HG02678 (cell line): ENCODE results near the gene SNORC.

Experiments used
- ATAC-seq: cut with Tn5 transposase; IDR thresholded peaks from one replicate; pipeline ENCODE4 v1.9.1; 2021; ENCODE audit warnings: mild to moderate bottlenecking, moderate library complexity; ENCODE audit not compliant: unreplicated experiment

SNORC gene

DNA sequence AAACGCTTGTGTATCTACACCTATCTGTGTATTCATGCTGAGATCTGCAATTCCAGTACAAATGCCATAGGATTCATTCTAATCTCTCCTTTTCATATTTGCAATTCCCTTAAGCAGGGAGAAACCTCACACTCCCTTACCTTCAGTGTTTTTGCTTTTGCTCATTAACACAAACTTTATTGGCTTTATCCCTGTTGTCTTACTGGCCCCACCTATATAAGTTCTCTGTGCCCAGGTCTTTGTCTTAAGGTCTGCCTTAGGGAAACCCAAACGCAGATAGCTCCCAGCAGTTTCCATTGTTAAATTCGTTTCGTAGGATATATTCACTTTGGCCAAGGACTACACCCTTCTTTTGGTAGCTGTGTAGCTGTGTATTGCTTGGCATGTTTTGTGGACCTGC, 4.0 kb upstream of the SNORC start:
- no peak for ATAC-seq

DNA sequence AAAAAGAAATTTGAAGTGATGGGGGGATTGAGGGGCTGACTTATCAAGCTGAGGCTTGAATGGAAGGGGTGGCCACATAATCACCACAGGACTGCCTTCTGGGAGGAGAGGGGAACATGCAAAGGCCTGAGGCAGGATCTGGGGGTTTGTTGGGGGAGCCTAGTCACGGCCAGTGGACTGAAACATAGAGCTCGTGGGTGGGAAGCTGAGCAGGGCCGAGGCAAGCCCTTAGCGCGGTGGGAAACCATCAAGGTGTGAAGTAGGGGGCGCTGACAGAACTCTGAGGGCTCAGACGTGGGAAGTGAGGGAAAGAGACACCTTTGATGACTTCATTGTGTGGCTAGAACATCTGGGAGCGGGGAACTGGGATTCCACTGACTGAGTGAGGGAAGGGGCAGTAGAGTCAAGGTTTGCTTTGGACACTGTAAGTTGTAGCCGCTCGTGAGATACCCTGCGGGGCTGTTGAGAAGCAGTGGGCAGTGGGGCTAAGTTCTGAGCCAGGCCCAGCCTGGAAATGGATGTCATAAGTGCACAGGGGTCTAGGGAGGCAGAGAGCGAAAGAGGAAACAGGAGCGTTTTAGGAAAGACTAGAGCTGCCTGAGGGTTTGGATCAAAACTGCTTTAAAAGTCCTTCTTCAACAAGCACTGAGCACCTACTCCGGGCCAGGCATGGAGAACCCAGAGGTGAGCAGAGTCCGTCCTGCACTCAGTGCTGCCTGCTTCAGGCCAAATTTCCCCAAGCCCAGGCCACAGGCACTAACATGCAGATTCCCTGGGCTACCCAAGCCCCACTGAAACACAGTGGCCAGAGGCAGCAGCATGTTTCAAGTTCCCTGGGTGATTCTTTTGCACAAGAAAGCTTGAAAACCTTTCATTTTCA, 686 bp upstream of the SNORC start:
- no peak for ATAC-seq

DNA sequence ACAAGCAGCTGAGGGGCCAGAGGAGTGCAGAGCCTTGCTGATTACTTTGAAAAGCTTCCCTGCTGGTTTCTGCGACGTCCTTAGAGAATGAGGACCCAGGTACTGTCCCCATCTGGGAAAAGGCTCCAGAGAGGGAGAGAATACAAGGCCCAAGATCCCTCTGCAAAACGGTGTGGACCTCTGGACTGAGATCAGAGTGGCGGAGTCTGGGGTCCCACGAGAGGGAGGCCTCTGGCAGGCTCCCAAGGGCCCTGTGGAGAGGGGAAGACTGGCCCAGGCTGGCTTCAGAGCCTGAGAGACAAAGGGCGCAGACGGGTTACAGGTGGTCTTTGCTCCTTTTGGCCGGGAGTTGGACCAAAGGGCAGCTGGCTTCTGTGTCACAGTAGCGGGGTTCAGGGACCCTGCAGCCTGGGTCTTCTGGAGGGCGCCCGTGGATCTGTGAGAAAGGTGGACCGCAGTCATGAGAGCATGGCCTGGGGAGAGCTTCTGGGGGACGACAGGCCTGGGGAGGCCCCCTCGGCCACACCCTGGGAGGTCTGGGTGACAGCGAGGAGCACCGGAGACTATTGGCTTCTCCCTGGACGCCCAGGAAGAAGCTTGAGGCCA, 805 bp downstream of the SNORC start:
- no peak for ATAC-seq

DNA sequence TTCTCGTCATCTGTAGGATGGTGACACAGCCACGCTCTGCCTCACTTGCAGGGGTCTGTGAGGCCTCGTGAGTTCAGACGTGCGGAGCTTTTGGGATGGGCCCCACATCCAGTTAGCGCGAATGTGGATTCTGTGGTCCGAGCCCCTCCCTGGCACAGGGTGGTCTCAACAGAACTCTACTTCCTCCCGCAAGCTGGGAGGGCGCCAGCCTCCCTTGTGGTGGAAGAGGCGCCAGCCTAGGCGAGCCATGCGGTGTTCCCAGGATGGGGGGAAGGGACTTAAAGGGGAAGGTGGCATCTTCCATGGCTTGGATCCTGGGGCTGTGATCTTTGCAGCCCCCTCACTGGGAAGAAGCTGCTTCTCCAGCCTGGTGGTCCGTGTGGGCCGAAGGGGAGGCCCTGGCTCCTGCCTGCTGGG, 1.4 kb downstream of the SNORC start:
- ATAC-seq = no peak

DNA sequence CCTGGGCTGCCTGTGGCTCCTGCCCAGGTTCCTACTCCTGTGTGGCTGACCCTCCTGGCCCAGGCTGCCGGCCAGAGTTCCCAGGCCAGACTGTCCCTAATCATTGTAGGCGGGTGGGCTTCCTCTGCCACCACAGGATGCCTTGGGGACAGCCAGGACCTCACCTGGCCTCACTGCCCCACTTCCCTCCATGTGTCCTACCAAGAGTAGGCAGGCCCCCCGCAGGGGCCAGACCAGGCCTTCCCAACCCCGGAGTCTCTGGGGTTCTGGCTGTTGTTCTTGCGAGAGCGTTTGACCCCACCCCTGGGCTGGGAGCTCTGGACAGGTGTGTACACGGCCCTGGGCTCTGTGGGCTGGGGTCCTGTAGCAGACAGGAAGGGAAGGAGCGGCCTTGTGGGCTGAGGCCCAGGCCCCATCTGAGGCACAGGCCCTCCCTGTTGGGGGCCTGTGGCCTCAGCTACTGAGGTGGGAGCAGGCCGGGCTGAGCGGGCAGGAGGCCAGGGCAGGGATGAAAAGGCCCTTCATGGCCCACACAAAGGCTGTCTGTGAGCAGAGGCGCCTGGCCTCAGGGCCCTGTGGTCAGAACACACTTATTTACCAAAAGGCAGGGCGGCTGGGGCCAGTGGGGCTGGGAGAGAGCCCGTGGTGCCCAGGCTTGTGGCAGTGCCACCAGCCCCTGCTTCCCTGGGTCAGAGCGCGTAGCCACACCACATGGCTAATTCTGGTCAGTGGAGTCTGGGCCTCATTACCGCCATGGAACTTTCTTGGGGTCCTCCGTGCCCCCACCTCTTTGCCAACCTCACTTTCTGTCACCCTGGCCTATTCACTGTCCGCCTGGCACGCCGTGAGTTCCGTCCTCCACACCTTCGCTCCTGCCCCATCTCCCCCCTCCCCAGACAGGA, 2.0 kb downstream of the SNORC start:
- no peak for ATAC-seq

DNA sequence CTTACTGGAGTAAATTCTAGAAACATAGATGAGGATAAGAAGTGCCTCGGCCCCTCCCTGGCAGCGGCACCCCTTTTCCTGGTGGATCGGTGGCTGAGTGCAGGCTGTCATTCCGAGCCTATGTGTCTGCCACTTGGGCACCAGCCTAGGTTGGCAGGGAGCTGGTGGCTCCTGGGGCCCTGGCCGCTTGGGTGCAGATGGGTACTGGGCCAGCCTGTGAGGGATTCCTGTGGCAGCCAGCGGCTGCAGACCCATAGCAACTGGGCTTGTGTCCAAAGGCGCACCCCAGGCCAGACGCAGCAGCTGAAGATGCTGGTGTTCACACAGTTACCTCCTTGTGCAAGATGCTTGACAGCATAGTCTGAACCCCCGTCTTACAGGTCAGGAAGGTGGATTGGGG, 2.8 kb downstream of the SNORC start:
- ATAC-seq = no peak

DNA sequence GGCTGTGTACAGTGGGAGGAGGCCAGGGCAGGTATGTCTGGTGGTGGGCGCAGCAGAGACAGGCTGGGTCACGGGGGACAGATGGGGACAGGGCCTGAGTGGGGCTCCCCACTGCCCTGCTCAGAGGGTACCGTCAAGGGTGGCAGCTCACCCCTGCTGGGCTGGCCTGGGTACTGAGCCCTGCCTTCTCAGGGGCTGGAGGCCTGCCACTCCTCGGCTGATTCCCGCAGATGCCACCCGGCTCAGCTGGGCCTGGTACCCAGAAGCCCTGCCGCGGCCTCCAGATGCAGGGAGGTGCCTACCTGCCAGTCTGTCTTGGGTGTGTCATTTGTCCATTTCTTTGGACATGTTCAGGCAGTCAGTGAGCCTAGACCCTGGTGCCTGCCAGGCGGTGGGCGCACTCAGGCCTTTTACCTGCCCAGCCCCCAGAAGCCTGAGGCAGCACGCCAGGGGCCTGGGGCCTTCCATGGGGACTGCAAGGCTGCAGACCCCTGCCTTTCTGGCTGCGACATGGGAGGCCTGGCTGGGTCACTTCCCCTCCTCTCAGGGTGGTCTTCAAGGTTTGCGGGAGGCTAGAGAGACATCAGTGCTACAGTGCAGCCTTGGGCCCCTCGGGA, 3.3 kb downstream of the SNORC start:
- no peak for ATAC-seq

DNA sequence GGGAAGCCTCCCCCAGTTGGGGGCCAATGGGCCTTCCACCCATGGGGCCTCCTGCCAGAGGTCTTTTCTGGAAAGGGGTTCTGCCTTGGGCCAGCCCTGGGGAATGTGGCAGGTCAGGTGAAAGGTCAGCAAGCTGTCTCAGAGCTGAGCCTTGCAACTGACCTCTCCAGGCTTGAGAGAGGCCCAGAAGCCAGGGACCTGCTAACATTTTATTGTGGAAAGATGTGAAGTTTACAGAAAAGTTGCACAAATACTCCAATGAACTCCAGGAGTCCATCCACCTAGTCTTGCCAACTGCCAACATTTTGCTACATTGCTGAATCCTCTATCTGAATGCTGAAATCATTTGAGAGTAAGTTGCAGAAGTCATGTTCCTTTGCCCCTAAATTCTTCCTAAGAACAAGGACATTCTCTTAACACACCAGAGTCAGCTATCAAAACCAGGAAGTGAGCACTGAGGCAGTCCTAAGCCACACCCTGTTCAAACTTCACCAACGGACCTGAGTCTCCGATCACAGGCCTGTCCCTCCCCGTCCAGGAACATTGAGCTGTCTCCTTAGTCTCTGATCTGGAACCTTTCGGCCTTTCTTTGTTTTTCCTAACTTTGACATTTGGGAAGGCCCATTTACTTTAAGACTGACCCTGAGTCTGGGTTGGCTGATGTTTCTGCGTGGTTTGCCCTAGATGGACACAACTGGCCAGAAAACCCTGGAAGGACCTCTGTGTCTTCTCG, 4.0 kb downstream of the SNORC start:
- no peak for ATAC-seq

DNA sequence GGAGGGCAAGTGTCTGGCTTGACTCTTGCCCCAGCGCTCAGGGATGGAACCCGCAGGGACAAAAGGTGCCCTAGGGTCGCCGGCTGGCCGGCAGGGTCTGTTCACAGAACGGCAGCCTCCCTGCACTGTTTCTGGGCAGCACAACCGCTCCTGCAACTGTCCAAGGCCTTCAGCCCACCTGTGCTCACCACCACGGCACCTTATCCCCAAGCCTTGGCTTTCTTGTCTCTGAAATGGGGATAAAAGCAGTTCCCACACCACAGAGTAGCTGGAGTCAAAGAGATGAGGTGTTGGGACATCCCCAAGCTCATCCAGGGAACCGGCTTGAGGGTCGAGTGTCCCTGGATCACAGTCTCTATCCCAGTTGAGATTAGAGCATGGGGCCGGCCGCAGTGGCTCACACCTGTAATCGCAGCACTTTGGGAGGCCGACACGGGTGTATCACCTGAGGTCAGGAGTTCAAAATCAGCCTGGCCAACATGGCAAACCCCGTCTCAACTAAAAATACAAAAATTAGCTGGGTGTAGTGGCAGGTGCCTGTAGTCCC, 4.7 kb downstream of the SNORC start:
- no peak for ATAC-seq

DNA sequence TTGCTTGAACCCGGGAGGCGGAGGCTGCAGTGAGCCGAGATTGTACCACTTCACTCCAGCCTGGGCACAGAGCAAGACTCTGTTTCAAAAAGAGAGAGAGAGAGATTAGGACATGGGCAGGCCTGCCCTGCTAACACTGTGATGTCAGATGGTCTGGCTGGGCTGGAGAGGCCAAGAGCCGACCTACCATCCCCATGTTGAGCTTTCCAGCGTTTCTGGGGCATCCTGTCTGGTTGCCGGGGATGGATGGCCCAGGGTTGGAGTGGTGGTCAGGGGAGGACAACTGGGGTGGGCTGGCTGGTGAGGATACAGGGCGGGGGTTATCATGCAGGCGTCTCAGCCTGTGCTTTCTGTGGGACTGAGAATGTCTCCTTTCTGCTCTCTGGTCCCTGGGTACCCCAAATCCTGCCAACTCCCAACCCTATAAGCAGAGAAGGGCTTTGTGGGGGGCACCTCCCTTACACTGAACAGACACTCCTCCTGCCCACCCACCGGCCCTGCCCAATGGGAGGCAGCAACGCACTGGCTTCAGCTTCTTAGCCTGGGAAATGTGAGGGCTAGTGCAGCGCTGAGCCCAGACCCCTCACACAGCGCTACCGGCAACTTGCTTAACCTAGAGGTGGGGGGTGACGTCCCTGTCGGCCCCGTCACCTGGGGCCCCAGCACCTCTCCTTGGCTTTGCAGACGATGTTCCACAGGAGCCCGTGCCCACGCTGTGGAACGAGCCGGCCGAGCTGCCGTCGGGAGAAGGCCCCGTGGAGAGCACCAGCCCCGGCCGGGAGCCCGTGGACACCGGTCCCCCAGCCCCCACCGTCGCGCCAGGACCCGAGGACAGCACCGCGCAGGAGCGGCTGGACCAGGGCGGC, 5.4 kb downstream of the SNORC start:
- no peak for ATAC-seq

DNA sequence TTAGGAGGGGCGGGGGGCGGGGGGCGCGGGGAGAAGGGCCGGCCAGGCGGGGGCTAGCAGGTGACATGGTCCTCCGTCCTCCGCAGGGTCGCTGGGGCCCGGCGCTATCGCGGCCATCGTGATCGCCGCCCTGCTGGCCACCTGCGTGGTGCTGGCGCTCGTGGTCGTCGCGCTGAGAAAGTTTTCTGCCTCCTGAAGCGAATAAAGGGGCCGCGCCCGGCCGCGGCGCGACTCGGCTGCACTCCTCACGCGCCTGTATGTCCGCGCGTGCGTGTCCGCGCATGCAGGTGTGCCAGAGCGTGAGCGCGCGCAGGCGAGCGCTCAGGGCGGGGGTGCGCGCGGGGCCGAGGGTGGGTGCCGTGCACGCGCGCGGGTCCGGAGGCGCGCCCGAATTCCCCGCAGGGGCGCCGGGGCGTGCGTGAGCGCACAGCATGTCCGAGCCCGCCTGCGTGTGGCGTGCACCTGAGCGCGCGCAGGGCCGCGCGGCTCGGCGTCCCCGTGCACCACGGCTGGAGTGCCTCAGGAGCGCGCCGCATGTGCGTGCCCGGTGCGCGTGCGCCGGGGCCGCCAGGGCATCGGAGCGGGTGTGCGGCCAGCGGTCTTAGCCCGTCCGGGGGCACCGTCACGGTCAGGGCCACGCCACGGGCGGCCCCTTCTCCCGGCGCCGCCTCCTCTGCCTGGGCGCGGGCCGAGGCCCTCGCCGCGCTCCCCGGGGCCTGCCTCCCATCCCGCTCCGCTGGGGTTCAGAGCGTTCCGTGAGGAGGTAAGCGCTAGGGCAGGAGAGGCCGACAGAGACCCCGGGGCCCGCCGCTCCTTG, 6.3 kb downstream of the SNORC start:
- peak; percentile 41 for ATAC-seq

DNA sequence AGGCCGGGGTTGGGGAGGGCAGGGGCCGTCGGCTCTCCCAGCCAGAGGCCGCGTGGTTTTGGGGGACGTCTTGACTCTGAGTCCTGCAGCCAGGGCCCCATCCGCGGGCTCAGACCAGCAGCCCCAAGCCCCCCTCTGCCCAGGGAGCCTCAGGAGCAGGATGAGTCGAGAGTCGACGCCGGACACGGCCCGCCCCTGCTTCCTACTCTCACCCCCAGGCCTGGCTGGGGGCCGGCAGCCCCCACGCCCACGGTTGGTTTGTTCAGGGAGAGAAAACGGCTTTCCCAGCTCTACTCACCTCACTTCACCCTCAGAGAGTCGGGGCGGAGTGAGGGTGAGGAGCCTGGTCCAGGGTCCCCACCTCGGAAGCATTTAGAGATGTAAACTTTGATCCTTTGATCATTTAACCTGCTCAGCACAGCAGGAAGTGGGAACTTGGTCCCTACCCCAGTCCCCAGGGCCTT, 6.9 kb downstream of the SNORC start:
- ATAC-seq = no peak

DNA sequence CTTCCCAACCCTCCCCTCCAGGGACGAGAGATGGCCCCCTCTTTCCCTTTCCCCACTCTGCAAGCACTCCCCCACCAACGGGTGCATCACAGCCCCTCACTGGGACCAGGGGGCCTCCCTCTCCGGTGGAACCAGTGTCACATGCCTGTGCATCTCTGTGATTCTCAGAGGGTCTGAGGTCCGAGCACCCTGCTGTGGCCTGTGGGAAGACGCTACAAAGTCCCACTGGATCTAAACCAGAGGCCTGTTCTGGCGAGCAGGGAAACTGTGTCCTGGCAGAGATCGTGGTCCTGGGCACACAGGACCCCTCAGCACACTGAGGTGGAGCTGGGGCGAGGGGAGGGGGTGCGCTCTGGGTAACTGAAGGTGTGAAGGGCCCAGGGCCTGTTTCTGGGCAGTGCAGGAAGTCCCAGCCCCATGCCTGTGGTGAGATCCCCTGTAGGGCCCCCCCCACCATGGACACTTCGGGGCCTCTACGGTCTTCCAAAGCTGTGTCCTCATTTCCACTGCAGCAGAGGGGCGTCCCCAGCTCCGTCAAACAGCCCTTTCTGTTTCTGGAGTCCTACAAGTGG, 8.0 kb downstream of the SNORC start:
- ATAC-seq = no peak

DNA sequence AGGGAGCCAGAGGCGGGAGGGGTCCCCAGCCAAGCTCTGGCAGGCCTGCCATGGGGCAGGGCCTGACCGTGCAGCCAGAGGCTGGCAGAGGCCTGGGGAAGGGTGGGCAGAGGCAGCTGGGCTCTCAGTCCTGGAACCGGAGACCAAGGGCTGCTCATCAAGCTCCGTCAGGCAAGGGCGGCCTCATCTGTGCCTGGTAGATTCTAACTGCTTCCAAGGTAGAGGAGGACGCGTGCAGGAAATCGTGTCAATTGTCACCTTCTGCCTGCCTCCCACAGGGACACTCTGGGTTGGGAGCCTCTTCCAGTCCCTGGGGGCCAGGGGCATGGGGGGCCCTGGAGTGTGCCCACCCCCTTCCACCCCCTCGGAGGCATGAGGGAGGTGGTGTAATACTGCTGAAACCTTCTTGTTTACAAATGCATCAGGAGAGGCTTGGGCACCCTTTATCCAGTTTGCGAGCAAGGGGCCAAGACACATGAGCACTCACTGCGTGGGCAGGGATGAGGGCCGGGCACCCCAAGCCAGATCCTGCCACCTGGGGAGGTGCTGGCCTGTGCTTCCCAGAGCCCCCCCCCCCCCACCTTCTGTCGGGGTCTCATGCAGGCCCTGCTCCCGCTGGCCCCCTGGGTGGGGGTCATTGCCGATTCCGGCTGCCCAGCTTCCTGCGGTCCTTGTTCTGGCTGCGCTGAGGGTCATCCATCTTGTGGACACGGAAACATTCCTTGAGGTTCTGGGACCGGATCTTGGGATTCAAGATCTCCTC, 9.0 kb downstream of the SNORC start:
- no peak for ATAC-seq

DNA sequence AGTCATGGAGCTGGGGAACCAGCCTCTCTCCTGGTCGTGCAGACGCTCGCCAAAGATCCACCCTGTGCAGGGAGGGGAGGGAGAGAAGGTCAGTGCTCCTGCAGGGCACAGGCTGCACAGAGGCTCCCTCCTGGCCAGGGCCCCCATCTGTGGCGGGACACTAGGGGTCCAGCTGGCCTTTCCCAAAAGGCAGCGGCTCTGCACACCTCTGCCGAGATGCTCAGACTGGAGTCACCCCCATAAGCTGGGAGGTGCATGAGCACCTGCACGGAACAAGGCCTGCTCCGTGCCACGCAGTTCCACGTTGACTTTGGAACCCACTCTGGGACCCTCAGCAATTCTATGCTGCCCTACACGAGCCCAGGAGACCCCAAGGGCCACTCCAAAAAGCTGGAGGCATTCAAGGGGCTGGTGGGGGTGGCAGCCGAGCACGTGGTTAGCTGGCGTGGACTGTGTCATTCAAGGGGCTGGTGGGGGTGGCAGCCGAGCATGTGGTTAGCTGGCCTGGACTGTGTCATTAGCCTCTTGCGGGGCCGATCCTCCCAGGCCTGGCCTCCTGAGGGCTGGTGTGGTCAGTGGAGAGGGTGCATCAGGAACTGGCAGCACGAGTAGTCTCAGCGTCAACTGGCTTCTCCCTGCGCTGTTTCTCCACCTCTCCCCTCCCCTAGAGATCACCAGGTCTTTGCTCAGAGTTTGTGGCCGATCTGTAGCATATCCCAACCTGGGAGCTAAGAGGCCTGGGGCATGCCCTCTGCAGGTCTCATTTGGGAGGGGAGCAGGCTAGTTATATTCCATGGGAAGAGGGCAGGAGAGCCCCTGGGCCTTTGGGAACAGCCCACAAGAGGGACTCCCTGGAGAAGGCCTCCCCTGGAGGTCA, 9.8 kb downstream of the SNORC start:
- ATAC-seq = no peak

DNA sequence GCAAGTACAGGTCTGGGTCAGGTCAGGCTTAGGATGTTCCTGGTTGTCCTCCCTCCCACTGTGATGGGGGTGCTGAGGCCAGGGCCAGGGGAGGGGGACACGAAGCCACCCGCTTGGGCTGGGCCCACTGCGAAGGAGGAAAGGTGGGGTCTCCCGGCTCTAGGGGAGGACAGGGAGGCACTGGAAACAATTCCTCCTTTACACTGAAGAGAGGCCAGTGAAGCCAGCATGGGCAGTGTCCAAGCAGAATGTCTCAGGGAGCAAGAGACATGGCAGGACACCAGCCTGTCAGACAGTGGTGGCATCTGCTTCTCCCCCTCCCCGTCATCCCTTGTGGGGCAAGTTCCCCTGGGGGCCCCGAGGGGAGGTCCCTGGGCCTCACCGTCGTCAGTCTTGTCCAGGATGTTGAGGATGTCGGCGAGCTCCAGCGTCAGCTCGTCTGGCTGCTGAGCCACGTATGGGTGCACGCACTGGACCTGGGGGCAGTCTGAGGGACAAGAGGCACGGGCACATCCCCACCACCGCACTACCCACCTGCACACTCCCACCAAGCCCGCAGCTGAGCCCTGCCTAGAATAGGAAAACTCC, 10.8 kb downstream of the SNORC start:
- no peak for ATAC-seq
